Activated CD8-positive, alpha-beta memory T cell treated with anti-CD3 and anti-CD28 coated beads for 36 hours (primary cell): Measurements from ENCODE around the gene MYBBP1A. TPM values are rescaled to one million over a fixed set of nuclear protein-coding genes. Genes with fewer than 3 reads are reported as not detected.

ENCODE experiments used
- CTCF ChIA-PET: fragments of 350-600 bp; sonication (Branson Sonifier 250); formaldehyde crosslinking; loops from one replicate; lab custom pipeline; 2021; ENCODE audit warnings: antibody characterized with exemption; lab: Charles Lee
- POLR2A ChIA-PET: fragments of 350-600 bp; sonication (Branson Sonifier 250); formaldehyde crosslinking; loops from one replicate; lab custom pipeline; 2021; ENCODE audit warnings: antibody characterized with exemption; lab: Charles Lee
- total RNA-seq, 2 experiments: library from RNA; stranded (reverse); gene quantifications; one replicate each; pipeline ENCODE4 v1.2.3, GENCODE V29; 2021

The MYBBP1A gene
- total RNA-seq, 2 experiments from 2014 or later: 154 to 157 TPM

GRCh38 chr17:4535667-4536258 lies 19.4 kb downstream of the MYBBP1A start:
- CTCF ChIA-PET: no interaction called here
- POLR2A ChIA-PET: no interaction called here

GRCh38 chr17:4534928-4535666 lies 20.1 kb downstream of the MYBBP1A start:
- CTCF ChIA-PET: no interaction called here

GRCh38 chr17:4534515-4534914 lies 20.7 kb downstream of the MYBBP1A start:
- POLR2A ChIA-PET: no interaction called here
- CTCF ChIA-PET: no interaction called here

More at GRCh38 chr17:4534928-4535666, 20.1 kb downstream of the MYBBP1A start:
- POLR2A ChIA-PET: no interaction called here

- POLR2A ChIA-PET: no interaction called here
- CTCF ChIA-PET: no interaction called here
Observed at GRCh38 chr17:4533523-4534504, 21.4 kb downstream of the MYBBP1A start.

GRCh38 chr17:4532860-4533522 lies 22.2 kb downstream of the MYBBP1A start:
- CTCF ChIA-PET: no interaction called here
- POLR2A ChIA-PET: no interaction called here

GRCh38 chr17:4531988-4532736 lies 23.0 kb downstream of the MYBBP1A start:
- POLR2A ChIA-PET: no interaction called here
- CTCF ChIA-PET: no interaction called here

GRCh38 chr17:4530799-4531730 lies 24.1 kb downstream of the MYBBP1A start:
- CTCF ChIA-PET: no interaction called here
- POLR2A ChIA-PET: no interaction called here

GRCh38 chr17:4529533-4530152 lies 25.5 kb downstream of the MYBBP1A start:
- ChIA-PET CTCF (interaction anchor here (0.5 kb wide), 1 partner anchor 530 kb away, joined by 5 read pairs; no protein-coding TSS in a partner anchor), POLR2A (no interaction called here)

- CTCF ChIA-PET: interaction anchor here (1.3 kb wide), 1 partner anchor 17 kb away, joined by 3 read pairs; no protein-coding TSS in a partner anchor
- POLR2A ChIA-PET: interaction anchor here (0.7 kb wide), 1 partner anchor 12 kb away, joined by 3 read pairs; no protein-coding TSS in a partner anchor
Observed at GRCh38 chr17:4527566-4528125, 27.5 kb downstream of the MYBBP1A start.

- ChIA-PET CTCF (interaction anchor here (1.3 kb wide), 1 partner anchor 17 kb away, joined by 3 read pairs; no protein-coding TSS in a partner anchor), POLR2A (no interaction called here)
Observed at GRCh38 chr17:4527134-4527533, 28.1 kb downstream of the MYBBP1A start.

GRCh38 chr17:4525691-4526397 lies 29.3 kb downstream of the MYBBP1A start:
- ChIA-PET POLR2A (no interaction called here), CTCF (no interaction called here)

- CTCF ChIA-PET: no interaction called here
Observed at GRCh38 chr17:4523946-4524345, 31.2 kb downstream of the MYBBP1A start.

GRCh38 chr17:4522661-4523060 lies 32.5 kb downstream of the MYBBP1A start:
- ChIA-PET CTCF (no interaction called here), POLR2A (no interaction called here)

More at GRCh38 chr17:4523946-4524345, 31.2 kb downstream of the MYBBP1A start:
- POLR2A ChIA-PET: no interaction called here

GRCh38 chr17:4520894-4521600 lies 34.1 kb downstream of the MYBBP1A start:
- ChIA-PET CTCF (no interaction called here), POLR2A (no interaction called here)
